Sigmoid colon (tissue), 4 donors: ENCODE results near the gene PRDM16.

ENCODE experiments used
- EP300 ChIP-seq, 4 donors: sonication (generic); formaldehyde crosslinking; IDR thresholded peaks; one replicate each; pipeline ENCODE4 v1.6.1; 2017; ENCODE audit warnings: antibody characterized with exemption in 4 of 4
- POLR2A ChIP-seq, 2 donors: fragments of 450-650 bp; IDR thresholded peaks; one replicate each; pipeline ENCODE4 v1.6.1; 2016; ENCODE audit warnings: antibody characterized with exemption in 2 of 2, mild to moderate bottlenecking in 2 of 2, moderate library complexity in 2 of 2
- POLR2AphosphoS5 ChIP-seq, 4 donors: sonication (generic); formaldehyde crosslinking; IDR thresholded peaks; one replicate each; pipeline ENCODE4 v1.6.1; 2017; ENCODE audit warnings: antibody characterized with exemption in 4 of 4
- TF ChIP-seq, protein P1 (sequence below), 4 experiments: fragments of 450-650 bp in 3 of 4; fragments of 200-600 bp in 1 of 4; IDR thresholded peaks; one replicate each; pipeline ENCODE4 v1.5.1; 2016 to 2019; ENCODE audit warnings: antibody characterized with exemption in 4 of 4, mild to moderate bottlenecking in 3 of 4, moderate library complexity in 2 of 4

DNA sequence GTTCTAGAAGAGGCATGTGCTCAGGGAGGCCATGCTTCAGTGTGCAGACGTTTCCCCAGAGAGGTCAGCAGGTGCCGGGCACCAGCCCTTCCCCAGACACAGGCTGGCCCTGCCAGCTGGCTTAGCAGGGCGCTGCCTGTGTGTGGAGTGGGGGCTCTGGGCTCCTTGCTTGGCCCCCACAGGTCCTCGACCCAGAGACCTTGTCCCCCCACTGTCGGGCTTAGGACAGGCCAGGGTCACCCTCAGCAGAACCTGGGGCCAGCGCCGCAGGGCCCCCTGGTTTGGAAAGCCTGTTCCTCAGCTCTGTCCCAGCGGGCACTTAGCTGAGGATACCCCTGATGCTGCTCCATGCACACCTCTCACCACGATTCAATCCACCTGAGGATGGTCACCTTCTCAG is 213.2 kb downstream of the PRDM16 start:
- TF ChIP-seq POLR2A (IDR thresholded peaks at IDR 0.05) (no peak), POLR2AphosphoS5 (IDR thresholded peaks at IDR 0.05) (no peak), EP300 (IDR thresholded peaks at IDR 0.05) (no peak)
- TF ChIP-seq, protein P1, sequence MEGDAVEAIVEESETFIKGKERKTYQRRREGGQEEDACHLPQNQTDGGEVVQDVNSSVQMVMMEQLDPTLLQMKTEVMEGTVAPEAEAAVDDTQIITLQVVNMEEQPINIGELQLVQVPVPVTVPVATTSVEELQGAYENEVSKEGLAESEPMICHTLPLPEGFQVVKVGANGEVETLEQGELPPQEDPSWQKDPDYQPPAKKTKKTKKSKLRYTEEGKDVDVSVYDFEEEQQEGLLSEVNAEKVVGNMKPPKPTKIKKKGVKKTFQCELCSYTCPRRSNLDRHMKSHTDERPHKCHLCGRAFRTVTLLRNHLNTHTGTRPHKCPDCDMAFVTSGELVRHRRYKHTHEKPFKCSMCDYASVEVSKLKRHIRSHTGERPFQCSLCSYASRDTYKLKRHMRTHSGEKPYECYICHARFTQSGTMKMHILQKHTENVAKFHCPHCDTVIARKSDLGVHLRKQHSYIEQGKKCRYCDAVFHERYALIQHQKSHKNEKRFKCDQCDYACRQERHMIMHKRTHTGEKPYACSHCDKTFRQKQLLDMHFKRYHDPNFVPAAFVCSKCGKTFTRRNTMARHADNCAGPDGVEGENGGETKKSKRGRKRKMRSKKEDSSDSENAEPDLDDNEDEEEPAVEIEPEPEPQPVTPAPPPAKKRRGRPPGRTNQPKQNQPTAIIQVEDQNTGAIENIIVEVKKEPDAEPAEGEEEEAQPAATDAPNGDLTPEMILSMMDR (IDR thresholded peaks at IDR 0.05) = no peak
